Neural cell (in vitro differentiated cells): ENCODE measurements around the gene LDLRAD4. TPM values are rescaled to one million over a fixed set of nuclear protein-coding genes. Genes with fewer than 3 reads are reported as not detected.

Experiments
- H2AFZ ChIP-seq: fragments of 200-600, 300-800 bp; sonication (generic), shearing (Covaris generic); 2 replicates; pipeline ENCODE4 v1.6.0; 2014; ENCODE audit warnings: low read depth, mild to moderate bottlenecking, antibody characterized with exemption, low read length, moderate library complexity
- H3F3A ChIP-seq: fragments of 200-600 bp; shearing (Covaris generic); 2 replicates; pipeline ENCODE4 v1.6.1; 2016; ENCODE audit warnings: mild to moderate bottlenecking, moderate library complexity, mixed read lengths, antibody characterized with exemption, low read length; ENCODE audit not compliant: insufficient read depth, poor library complexity, severe bottlenecking
- H3K27ac ChIP-seq: fragments of 200-600, 300-800 bp; sonication (generic), shearing (Covaris generic); 2 replicates; pipeline ENCODE4 v1.5.1; 2014; ENCODE audit warnings: mild to moderate bottlenecking, low read length, moderate library complexity
- H3K27me3 ChIP-seq: fragments of 300-800, 200-600 bp; sonication (generic), shearing (Covaris generic); 2 replicates; pipeline ENCODE4 v1.6.0; 2014; ENCODE audit warnings: mild to moderate bottlenecking, low read depth, low read length, moderate library complexity; ENCODE audit not compliant: insufficient read depth
- H3K36me3 ChIP-seq: fragments of 300-800, 200-600 bp; sonication (generic), shearing (Covaris generic); 2 replicates; pipeline ENCODE4 v1.5.1; 2014; ENCODE audit warnings: mild to moderate bottlenecking, antibody characterized with exemption, low read length, moderate library complexity; ENCODE audit not compliant: insufficient read depth
- H3K4me2 ChIP-seq: fragments of 300-800, 200-600 bp; sonication (generic), shearing (Covaris generic); 2 replicates; pipeline ENCODE4 v1.6.0; 2014; ENCODE audit warnings: mild to moderate bottlenecking, low read length
- H3K4me3 ChIP-seq: fragments of 300-800, 200-600 bp; sonication (generic), shearing (Covaris generic); 2 replicates; pipeline ENCODE4 v1.5.1; 2014; ENCODE audit warnings: mild to moderate bottlenecking, low read length, moderate library complexity
- H3K79me2 ChIP-seq: fragments of 200-600 bp; shearing (Covaris generic); replicated peaks from 2 replicates; pipeline ENCODE4 v1.6.0; 2014; ENCODE audit warnings: mild to moderate bottlenecking, low read length, moderate library complexity; ENCODE audit not compliant: insufficient read depth
- H3K9ac ChIP-seq: fragments of 300-800, 200-600 bp; sonication (generic), shearing (Covaris generic); 2 replicates; pipeline ENCODE4 v1.6.1; 2016; ENCODE audit warnings: mild to moderate bottlenecking, low read length, mixed read lengths
- H3K9me2 ChIP-seq: fragments of 200-600 bp; shearing (Covaris generic); 2 replicates; pipeline ENCODE4 v1.6.1; 2016; ENCODE audit warnings: mild to moderate bottlenecking, low read length, mixed read lengths; ENCODE audit not compliant: insufficient read depth
- H3K9me3 ChIP-seq: fragments of 200-600, 300-800 bp; sonication (generic), shearing (Covaris generic); 2 replicates; pipeline ENCODE4 v1.6.1; 2016; ENCODE audit warnings: mild to moderate bottlenecking, mixed run types, low read length, moderate library complexity, mixed read lengths
- H4K20me1 ChIP-seq: fragments of 200-600 bp; shearing (Covaris generic); 2 replicates; pipeline ENCODE4 v1.6.1; 2016; ENCODE audit warnings: mild to moderate bottlenecking, mixed run types; ENCODE audit not compliant: insufficient read depth
- CTCF ChIP-seq: fragments of 450-650 bp; IDR thresholded peaks from 2 replicates; pipeline ENCODE4 v1.5.1; 2014; ENCODE audit warnings: antibody characterized with exemption, mild to moderate bottlenecking, moderate library complexity; ENCODE audit not compliant: poor library complexity, severe bottlenecking
- EP300 ChIP-seq: fragments of 450-650 bp; conservative IDR thresholded peaks from 2 replicates; pipeline ENCODE4 v1.6.1; 2014; ENCODE audit warnings: antibody characterized with exemption, mild to moderate bottlenecking, moderate library complexity; ENCODE audit not compliant: poor library complexity, severe bottlenecking
- EZH2 ChIP-seq: fragments of 200-600, 300-800 bp; shearing (Covaris generic), sonication (generic); IDR thresholded peaks from 2 replicates; pipeline ENCODE4 v1.6.1; 2014; ENCODE audit warnings: antibody characterized with exemption, low read length, borderline replicate concordance, mild to moderate bottlenecking; ENCODE audit not compliant: insufficient read depth, poor library complexity, severe bottlenecking
- MXI1 ChIP-seq: fragments of 450-650 bp; conservative IDR thresholded peaks from 2 replicates; pipeline ENCODE4 v1.6.1; 2014; ENCODE audit warnings: antibody characterized with exemption, mild to moderate bottlenecking; ENCODE audit not compliant: poor library complexity, severe bottlenecking
- POLR2AphosphoS5 ChIP-seq: IDR thresholded peaks from 2 replicates; pipeline ENCODE4 v1.6.1; 2012
- RAD21 ChIP-seq: fragments of 450-650 bp; conservative IDR thresholded peaks from 2 replicates; pipeline ENCODE4 v1.6.1; 2014; ENCODE audit warnings: antibody characterized with exemption, mild to moderate bottlenecking, moderate library complexity
- SMC3 ChIP-seq: fragments of 450-650 bp; conservative IDR thresholded peaks from 2 replicates; pipeline ENCODE4 v1.6.1; 2014; ENCODE audit warnings: antibody characterized with exemption, mild to moderate bottlenecking, moderate library complexity; ENCODE audit not compliant: poor library complexity
- TAF1 ChIP-seq: IDR thresholded peaks from 2 replicates; pipeline ENCODE4 v1.6.1; 2012; ENCODE audit warnings: low read depth
- polyA plus RNA-seq: library from polyadenylated mRNA; depleted of rRNA; stranded (reverse); fragments of >200 nt; gene quantifications from 2 replicates; pipeline ENCODE4 v1.2.3, GENCODE V29; 2014
- TF ChIP-seq, protein P1 (sequence below): IDR thresholded peaks from 2 replicates; pipeline ENCODE4 v1.6.1; 2012; ENCODE audit warnings: borderline replicate concordance

Gene LDLRAD4
- polyA plus RNA-seq, 1 donor from 2014 or later = 3.7 TPM

DNA sequence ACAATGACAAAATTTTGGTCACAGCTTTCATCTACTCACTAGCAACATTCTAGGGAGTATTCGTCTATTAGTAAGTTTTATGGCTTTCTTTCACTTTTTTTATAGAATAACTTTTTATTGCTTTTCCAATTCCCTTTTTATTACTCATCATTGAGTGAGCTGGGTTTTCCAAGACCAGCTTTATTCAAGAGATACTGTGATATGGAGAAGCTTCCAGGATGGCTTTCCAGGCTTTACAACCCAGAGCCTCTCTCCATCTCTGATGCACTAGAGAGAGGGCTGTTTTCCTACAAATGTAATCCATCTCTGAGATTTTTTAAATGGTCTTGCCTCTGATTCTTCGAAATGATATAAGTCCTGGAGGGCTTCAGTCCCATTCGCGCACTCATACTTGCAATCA, 118.3 kb downstream of the LDLRAD4 start:
- no peaks in the 10 kb centered on the region for H3K36me3 ChIP-seq
- H2AFZ ChIP-seq = no peak overlapping the region
- H3K27me3 ChIP-seq = no peaks in the 10 kb centered on the region
- H3K79me2 ChIP-seq = no peaks in the 10 kb centered on the region
- no peak overlapping the region for H3K27ac ChIP-seq
- H3K9me2 ChIP-seq = no peaks in the 10 kb centered on the region
- no peak overlapping the region for H3K4me2 ChIP-seq
- no peak overlapping the region for H3K9ac ChIP-seq
- no peak overlapping the region for H3K4me3 ChIP-seq
- no peaks in the 10 kb centered on the region for H3K9me3 ChIP-seq
- no peaks in the 10 kb centered on the region for H3F3A ChIP-seq
- TF ChIP-seq RAD21 (no peak), EZH2 (no peak), MXI1 (no peak)
- no peaks in the 10 kb centered on the region for H4K20me1 ChIP-seq

- TF ChIP-seq EP300 (no peak), CTCF (no peak), MXI1 (no peak), EZH2 (no peak), POLR2AphosphoS5 (no peak), RAD21 (no peak), TAF1 (no peak), SMC3 (no peak)
- TF ChIP-seq, protein P1, sequence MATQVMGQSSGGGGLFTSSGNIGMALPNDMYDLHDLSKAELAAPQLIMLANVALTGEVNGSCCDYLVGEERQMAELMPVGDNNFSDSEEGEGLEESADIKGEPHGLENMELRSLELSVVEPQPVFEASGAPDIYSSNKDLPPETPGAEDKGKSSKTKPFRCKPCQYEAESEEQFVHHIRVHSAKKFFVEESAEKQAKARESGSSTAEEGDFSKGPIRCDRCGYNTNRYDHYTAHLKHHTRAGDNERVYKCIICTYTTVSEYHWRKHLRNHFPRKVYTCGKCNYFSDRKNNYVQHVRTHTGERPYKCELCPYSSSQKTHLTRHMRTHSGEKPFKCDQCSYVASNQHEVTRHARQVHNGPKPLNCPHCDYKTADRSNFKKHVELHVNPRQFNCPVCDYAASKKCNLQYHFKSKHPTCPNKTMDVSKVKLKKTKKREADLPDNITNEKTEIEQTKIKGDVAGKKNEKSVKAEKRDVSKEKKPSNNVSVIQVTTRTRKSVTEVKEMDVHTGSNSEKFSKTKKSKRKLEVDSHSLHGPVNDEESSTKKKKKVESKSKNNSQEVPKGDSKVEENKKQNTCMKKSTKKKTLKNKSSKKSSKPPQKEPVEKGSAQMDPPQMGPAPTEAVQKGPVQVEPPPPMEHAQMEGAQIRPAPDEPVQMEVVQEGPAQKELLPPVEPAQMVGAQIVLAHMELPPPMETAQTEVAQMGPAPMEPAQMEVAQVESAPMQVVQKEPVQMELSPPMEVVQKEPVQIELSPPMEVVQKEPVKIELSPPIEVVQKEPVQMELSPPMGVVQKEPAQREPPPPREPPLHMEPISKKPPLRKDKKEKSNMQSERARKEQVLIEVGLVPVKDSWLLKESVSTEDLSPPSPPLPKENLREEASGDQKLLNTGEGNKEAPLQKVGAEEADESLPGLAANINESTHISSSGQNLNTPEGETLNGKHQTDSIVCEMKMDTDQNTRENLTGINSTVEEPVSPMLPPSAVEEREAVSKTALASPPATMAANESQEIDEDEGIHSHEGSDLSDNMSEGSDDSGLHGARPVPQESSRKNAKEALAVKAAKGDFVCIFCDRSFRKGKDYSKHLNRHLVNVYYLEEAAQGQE = no peak
- Histone ChIP-seq H3K27ac (no peak overlapping the region), H3K36me3 (no peaks in the 10 kb centered on the region), H3F3A (no peaks in the 10 kb centered on the region), H3K4me2 (no peak overlapping the region), H3K9me3 (no peaks in the 10 kb centered on the region), H3K27me3 (no peaks in the 10 kb centered on the region), H4K20me1 (no peaks in the 10 kb centered on the region), H2AFZ (no peak overlapping the region), H3K4me3 (no peak overlapping the region), H3K9me2 (no peaks in the 10 kb centered on the region), H3K9ac (no peak overlapping the region), H3K79me2 (no peaks in the 10 kb centered on the region)
These were observed 118.8 kb downstream of the LDLRAD4 start for GRCh38 chr18:13337369-13337768.

DNA sequence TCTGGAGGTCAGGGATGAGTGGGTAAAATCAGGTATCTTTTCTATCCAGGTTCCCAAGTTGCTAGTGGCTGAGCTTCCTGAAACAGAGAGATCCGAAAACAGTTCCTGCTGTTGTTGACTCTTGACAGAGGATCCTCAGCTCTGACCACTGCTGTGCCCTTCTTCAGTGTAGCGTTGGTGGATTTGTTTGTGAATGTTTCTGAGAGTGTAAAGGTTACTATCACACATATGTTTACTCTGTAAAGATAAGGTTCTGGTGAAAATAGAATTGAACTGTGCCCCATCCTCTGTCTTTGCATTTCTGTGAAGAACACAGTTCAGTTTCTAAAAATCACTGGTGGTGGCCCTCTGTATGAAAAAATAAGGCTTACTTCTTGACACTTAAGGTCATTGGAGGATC, 119.8 kb downstream of the LDLRAD4 start:
- H3K4me2 ChIP-seq = no peak overlapping the region
- H3K9ac ChIP-seq = no peak overlapping the region
- H3K27ac ChIP-seq = no peak overlapping the region
- no peaks in the 10 kb centered on the region for H3K36me3 ChIP-seq
- no peaks in the 10 kb centered on the region for H3K9me2 ChIP-seq
- H3K27me3 ChIP-seq = no peaks in the 10 kb centered on the region
- no peak overlapping the region for H2AFZ ChIP-seq
- TF ChIP-seq, protein P1 = no peak
- TF ChIP-seq TAF1 (no peak), RAD21 (no peak), EP300 (no peak), CTCF (no peak), POLR2AphosphoS5 (no peak), EZH2 (no peak), MXI1 (no peak)
- no peaks in the 10 kb centered on the region for H4K20me1 ChIP-seq
- H3K4me3 ChIP-seq = no peak overlapping the region
- no peaks in the 10 kb centered on the region for H3F3A ChIP-seq
- no peaks in the 10 kb centered on the region for H3K9me3 ChIP-seq
- no peaks in the 10 kb centered on the region for H3K79me2 ChIP-seq
